Measurements from ENCODE around the gene MCF2L2. TPM values are rescaled to one million over a fixed set of nuclear protein-coding genes. Genes with fewer than 3 reads are reported as not detected.

The MCF2L2 gene
- total RNA-seq, 1 donor from 2014 or later, result 1.1 TPM

DNA sequence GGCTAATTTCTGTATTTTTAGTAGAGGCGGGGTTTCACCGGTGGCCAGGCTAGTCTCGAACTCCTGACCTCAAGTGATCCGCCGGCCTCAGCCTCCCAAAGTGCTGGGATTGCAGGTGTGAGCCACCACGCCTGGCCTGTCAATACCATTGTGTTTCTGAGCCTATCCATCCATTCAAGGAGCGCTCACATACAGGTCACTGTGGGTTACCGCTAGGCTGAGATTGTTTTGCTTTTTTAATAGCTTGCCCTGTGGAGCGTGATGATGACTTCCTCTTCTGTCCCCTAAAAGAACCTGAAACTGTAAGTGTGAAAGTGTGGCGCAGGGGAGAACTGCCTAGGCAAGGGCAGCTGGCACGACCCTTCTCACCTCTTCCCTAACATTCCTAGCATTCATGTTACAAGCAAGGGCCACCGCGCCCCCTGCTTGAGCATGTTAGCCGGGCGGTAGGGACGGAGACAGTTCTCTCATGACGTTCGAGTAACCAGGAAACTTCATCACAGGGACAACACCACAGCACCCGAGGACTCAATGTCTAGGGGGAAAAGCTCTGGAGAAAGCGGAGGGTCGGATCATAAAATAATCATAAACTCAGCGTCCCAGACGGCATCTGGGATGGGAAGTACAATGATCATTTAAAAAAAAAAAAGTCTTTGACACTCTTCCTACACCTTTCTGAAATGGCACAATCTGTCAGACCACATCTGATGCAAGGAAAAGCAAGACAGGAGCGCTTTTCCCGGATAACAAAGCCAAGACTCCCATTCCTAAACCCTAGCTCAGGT lies 266.7 kb downstream of the MCF2L2 start:
- no peak for DNase-seq (ENCODE audit: low spot score)
- intact Hi-C loops (cut with DNase I), result no loop called here

DNA sequence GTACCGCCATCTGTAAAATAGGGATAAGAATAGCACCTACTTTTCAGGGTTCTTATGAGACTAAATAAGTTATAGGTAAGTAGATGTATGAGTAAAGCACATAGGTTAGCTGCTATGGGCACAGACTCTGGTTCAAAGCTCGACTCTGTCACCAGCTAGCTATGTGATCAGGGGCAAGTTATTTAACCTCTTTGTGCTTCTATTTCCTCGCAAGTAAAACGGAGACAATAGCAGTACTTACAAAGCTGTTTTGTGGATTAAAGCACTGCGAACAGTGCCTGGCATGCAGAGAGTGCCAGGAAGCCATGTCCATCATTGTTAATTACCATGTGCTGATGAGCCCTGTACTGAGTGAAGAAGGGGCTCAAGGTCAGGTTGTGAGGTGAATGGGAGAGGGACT lies 267.8 kb downstream of the MCF2L2 start:
- intact Hi-C loops (cut with DNase I), result no loop called here
- DNase-seq (ENCODE audit: low spot score), result no peak

DNA sequence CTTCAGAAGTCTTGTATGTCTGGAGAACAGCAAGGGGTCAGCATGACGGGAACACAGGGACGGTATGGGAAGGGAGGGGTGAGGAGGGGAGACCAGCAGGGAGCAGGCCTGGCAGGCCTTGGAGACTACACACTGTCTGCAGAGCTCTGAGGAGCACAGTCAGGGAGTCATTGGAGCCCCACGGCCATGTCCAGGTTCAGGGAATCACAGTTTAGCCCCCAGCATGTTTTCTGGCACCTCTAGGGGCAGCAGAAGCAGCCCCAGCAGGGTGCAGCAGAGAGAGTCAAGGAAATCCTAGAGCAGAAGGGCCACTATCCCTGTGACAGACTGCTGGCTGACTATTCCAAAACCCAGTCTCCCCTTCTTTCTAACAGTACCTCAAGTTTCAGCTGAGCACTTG lies 269.1 kb downstream of the MCF2L2 start:
- intact Hi-C loops (cut with DNase I), result no loop called here
- no peak for DNase-seq (ENCODE audit: low spot score)

DNA sequence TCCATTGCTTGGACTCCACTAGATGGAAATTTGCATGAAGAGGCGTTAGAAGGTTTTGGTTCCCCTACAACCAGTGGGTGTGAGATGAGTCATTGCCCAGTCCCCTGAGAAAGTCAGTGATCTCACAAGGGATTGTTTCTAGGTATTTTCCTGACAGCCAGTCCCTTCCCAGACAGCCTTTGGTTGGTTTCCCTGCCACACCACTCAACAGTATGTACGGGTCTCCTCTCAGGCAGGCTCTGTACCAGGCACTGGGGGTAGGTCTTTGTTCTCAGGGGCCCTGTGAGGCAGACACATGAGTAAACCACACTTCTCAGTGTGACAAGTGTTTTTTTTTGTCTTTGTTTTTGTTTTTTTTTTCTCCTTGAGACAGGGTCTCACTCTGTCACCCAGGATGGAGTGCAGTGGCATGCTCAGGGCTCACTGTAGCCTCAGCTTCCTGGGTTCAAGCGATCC lies 269.8 kb downstream of the MCF2L2 start:
- intact Hi-C loops (cut with DNase I), result no loop called here
- DNase-seq (ENCODE audit: low spot score), result no peak

DNA sequence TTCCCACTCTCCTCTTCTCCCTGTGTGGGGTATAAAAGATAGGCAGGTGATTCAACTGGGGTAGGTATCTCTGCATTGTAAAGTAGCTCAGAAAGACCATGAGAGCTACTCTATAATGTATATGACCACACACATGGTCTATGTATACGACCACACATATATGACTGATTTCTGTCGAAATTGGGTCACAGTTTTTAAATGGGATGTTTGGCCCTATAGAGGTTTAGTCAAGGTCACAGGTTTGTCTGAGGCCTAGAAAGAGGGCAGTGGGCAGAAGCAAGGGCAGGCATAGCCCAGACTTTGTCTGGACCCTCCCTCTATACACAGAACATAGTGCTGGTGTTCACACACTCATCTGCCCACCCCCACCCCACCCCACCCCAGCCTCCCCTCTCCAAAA lies 270.3 kb downstream of the MCF2L2 start:
- DNase-seq (ENCODE audit: low spot score), result no peak
- intact Hi-C loops (cut with DNase I), result no loop called here

DNA sequence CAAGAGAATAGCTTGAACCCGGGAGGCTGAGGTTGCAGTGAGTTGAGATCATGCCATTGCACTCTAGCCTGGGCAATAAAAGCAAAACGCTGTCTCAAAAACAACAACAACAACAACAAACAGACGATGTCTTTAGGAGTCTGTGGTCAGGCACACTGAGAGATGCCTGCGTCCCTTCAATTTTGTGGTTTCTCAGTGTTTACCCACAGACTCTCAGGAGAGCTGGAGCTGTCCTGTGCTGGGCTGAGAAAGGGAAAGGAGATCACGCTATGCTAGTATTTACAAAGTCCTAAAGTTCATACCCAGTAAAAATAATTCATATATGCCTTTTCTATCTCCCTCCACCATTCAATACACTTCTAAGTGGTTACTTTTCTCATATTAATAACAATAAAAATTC lies 272.2 kb downstream of the MCF2L2 start:
- DNase-seq (ENCODE audit: low spot score), result no peak
- intact Hi-C loops (cut with DNase I), result no loop called here

DNA sequence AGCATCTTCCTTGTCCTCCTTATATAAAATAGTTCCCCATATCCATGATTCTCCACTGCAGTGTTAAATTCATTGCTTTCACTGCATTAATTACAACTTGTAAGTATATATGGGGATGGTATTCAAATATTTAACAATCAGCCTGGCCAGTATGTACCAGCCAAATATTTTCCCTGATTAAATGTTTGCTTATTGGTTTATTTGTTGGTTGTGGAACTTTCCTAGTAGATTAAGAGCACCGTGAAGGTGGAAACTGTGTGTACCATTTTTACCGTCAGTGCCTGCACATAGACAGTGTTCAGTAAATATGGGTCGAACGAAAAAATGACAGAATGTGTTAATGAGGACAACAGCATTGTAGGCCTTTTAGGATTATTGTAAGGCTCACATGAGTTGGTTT lies 272.9 kb downstream of the MCF2L2 start:
- intact Hi-C loops (cut with DNase I), result no loop called here
- DNase-seq (ENCODE audit: low spot score), result no peak

DNA sequence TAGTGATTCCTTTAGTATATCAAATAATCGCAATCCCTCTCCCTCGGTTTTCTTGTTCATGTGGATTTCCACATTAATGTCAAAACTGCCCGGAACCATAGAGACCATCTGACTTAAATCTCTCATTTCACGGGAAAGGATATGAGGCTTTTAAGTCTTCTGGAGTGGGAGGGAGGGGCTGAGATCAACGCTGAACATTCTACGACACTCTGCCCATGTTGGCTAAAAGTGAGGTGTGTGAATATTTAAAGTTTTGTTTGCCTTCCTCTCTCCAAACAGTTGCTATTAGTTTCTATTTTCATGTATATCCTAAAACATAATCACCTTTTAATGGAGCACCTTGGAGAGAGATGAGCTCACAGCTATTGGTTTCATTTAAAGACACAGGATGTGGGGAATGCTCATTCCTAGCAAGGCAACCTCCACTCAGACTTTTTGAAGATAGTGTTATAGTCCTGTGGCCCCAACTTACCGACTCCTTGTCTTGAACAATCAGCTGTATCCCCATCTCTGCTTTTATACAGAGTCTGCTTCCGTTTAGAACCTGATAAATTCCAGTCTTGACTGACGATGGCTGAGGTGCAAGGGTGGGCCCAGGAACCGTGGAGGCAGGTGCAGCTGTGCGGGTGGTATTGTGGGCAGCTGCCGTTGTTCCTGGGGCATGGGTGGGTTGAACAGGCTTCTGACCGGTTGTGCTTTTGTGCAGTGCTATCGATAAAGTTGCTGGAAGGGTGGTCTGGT lies 275.0 kb downstream of the MCF2L2 start:
- DNase-seq (ENCODE audit: low spot score), result no peak
- intact Hi-C loops (cut with DNase I), result no loop called here

DNA sequence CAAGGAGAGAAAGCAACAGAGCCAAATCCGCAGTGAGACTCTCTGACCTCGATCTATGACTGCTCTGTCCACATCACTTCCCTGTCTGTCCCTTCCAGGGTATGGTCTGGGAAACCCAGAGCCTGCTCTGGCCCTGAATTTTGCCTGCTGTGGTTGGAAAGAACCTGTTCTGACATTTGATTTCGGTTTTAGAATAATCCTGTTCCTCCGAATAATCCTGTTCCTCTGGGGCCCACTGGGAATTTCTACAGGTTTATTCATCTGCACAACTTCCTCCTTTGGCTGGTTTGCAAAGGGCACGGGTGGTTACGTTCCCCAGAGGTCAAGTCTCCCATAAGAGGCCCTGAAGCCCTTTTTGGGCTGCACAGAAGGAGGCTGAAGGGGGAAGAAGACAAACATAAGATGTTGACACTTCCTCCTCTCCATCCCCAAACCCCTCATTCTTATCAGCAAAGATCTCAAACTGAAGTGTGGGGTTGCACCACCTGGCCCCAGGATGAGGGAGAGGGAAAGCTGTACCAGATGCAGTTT lies 276.5 kb downstream of the MCF2L2 start:
- no peak for DNase-seq (ENCODE audit: low spot score)
- intact Hi-C loops (cut with DNase I), result no loop called here

DNA sequence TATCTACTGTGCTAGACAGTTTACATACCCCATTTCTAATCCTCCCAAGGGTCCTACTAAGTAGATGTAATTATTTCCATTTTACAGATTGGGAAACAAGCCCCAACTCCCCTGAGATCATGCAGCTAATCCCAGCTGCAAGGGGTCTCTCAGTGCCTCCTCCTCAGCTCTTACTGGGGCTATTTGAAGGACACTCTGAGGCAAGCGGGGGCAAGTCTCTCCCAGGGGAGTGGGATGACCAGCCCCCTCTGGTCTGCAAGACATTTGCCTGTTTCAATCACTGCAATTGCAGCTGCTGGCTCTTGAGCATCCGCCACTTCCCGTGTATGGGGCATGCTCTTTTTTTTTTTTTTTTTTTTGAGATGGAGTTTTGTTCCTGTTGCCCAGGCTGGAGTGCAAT lies 277.3 kb downstream of the MCF2L2 start:
- no peak for DNase-seq (ENCODE audit: low spot score)
- intact Hi-C loops (cut with DNase I), result no loop called here

DNA sequence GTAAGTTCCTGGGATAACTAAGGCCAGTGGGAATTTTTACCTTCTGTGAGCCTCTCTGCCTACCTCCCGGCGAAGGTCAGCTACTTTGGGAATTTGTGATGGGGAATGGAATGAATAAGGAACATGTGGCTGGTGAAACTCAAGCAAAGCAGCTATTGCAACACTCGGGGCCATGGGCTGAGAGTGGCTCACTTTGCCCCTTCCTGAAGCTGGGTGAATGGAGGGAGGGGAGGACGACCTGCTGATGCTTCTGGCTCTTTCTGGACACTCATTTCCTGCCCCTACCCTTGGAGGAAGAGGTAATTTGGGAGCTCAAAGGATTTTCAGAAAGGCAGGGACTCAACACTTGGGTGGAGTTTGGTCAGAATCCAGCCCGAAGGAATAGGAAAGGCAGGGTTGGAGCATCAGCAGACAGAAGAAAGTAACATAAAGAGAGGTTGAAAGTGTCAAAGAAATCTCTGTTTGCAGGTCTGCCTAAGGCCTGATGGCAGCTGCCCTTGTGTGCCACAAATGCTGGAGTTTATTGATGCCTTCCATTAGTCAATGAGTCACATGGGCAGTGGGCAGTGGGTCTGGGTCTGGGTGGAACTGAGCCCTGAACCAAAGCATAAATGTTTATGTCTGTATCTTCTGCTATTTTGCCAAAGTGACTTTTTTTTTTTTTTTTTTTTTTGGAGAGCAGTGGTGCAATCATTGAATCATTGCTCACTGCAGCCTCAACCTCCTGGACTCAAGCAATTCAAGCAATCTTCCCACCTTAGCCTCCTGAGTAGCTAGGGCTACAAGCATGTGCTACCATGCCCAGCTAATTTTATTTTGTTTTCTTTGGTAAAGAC lies 278.3 kb downstream of the MCF2L2 start:
- intact Hi-C loops (cut with DNase I), result no loop called here
- no peak for DNase-seq (ENCODE audit: low spot score)

DNA sequence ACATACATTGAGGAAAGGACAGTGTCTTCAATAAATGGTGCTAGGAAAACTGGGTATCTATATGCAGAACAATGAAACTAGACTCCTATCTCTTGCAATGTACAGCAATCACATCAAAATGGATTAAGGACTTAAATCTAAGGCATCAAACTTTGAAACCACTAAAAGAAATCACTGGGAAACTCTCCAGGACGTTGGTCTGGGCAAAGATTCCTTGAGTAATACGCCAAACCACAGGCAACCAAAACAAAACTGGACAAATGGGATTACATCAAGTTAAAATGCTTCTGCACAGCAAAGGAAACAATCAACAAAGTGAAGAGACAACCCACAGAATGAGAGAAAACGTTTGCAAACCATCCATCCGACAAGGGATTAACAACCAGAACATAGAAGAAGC lies 280.4 kb downstream of the MCF2L2 start:
- DNase-seq (ENCODE audit: low spot score), result no peak
- intact Hi-C loops (cut with DNase I), result no loop called here

DNA sequence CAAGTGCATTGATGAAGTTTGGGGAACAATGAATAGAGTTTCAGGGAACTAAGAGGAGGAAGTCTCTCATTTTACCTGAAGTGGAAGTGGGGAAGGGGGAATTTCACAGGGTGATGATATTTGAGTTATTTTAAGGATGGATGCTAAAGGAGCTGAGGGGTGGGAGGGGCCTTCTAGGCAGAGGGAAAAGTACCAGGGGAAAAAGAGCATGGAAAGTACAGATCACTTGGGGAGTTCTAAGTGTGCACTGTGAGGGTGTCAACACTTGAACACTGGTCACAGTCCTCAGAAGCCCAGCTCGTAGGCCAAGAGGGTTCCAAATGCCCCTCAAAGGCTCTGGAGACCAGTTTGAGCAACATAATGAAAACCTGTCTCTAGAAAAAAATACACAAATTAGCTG lies 284.1 kb downstream of the MCF2L2 start:
- DNase-seq (ENCODE audit: low spot score), result no peak
- intact Hi-C loops (cut with DNase I), result no loop called here

DNA sequence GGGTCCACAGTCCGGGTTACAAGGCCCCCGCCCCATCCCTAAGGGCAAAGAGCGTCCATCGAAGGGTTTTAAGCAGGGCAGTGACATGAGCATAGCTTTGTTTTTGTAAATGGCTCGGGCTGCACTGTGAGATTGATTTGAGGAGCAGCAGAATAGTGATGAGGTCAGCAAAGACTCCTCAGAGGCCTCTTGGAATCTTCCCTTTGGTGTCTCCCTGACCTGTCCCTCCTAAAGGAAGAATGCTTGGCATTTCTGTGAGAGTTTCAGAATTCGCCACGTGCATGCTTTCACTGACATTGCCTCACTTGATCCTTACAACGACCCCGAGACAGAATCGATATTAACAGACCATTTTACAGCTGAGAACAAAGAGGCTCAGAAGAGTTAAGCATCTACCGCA lies 286.2 kb downstream of the MCF2L2 start:
- intact Hi-C loops (cut with DNase I), result no loop called here
- no peak for DNase-seq (ENCODE audit: low spot score)

DNA sequence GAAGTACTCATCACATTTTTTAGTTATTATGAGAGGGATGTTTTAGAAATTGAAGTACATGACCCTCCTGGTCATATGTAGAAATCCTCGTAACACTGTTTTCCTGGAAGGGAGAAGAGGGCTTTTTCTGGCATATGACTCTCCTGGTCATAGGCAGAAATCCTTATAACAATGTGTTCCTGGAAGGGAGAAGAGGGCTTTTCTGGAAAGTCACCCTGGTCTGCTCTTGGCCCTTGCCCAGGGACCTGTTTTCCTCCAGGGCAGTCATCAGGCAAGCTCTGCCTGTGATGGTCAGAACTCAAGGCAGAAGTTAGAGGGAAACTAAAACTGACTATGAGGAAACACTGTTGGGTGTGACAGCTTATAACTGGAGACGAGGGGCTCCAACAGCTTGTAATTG lies 293.6 kb downstream of the MCF2L2 start:
- DNase-seq (ENCODE audit: low spot score), result no peak
- intact Hi-C loops (cut with DNase I), result no loop called here

DNA sequence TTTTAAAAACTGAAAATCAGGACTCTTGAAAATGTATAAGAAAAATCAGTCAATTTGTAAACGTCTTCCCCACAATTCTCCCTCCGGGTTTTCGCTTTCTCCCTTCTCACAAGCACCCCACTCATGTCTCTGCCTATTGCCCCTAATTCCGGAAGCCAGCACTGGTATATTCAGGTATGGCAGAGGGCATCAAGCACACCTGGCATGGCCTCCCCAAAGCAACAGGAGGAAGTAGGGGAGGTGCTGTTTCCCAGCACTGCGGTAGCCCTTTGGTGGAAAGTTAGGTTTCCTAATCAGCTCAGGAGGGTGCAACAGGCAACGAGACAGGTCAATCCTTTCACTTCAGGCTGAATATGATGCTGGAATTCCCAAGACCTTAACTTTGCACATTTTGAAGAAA lies 296.0 kb downstream of the MCF2L2 start:
- intact Hi-C loops (cut with DNase I), result no loop called here
- DNase-seq (ENCODE audit: low spot score), result no peak

DNA sequence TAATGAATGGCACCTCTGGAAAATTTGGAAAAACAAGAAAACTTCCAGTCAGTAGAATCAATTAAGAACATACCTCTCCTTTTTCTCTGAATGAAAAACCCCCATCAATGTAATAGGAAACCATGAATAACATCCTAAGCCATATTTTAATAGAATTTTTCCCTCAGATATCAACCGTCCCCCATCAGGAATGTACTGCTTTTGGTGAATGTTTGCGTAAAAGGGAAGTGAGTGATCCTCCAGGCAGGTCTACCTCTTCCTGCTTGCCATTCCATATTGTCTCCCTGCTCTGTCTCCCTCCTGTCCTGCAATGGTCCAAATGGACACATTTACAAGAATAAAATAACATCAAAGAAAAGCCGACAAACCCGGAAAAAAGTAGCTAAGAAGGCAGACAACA lies 296.7 kb downstream of the MCF2L2 start:
- intact Hi-C loops (cut with DNase I), result no loop called here

DNA sequence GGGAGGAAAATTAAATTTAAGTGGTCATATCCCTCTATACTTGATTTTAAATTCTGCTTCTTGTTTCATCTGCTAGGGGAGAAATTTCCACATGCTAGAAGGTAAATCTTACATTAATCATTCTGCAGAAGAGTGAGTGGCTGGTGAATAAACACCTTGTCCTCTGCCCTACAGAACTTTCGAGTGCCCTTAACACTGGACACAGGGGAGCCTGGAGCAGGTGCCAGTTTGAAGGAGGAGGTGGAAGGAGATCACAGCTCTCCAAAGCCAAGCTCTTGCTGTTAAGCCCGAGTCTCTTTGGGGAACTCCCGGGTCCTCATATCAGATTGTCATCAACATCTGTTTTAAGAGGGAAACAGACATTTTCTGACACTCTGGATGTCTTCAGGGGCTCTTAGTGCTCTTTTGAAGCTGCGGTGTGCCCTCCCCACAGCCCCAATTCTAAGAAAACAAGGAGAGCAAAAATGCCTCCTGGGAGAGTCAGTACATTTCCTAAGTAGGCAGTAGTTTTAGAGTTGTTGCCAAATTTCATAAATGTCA lies 297.2 kb downstream of the MCF2L2 start:
- intact Hi-C loops (cut with DNase I), result no loop called here
- no peak for DNase-seq (ENCODE audit: low spot score)

More for the DNA sequence above, 296.7 kb downstream of the MCF2L2 start:
- DNase-seq (ENCODE audit: low spot score), result no peak

DNA sequence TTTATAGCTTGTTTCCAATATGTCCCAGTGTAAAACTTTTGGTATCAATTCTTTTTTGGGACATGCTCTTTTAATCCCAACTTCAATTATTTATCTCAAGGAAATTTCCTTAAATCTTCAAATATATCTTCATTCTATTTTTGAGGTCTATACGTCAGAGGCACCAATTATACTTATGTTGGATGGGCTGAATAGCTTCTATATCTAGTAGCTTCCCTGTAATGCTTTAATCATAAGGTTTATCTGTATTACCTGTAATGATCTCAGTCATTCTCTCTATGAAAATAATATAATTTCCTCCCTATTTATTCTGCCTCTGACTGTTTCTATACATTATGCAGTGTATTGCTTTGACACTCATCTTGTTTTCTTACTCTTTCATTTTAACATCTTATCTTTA lies 299.2 kb downstream of the MCF2L2 start:
- DNase-seq (ENCODE audit: low spot score), result no peak
- intact Hi-C loops (cut with DNase I), result no loop called here

DNA sequence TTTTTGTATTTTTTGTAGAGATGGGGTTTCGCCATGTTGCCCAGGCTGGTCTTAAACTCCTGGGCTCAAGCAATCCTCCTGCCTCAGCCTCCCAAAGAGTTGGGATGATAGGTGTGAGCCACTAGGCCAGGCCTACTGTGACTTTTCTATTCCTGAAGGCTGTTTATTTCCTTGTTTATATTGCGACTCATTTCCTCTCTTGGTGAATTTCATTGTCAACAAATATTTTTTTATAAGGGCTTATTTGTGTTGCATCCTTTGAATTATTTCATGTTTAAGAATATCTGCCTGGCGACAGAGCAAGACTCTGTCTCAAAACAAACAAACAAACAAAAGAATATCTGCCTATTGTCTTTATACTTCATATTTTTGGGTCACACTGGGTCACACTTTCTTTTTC lies 299.7 kb downstream of the MCF2L2 start:
- no peak for DNase-seq (ENCODE audit: low spot score)
- intact Hi-C loops (cut with DNase I), result no loop called here

Measured in cardiac septum (tissue), 1 donor.